B cell (primary cell): ENCODE data around the gene SLC22A25.

Source experiments
- EZH2 ChIP-seq: IDR thresholded peaks from 2 replicates; pipeline ENCODE4 v1.6.1; 2012; ENCODE audit warnings: borderline replicate concordance, low read depth, mild to moderate bottlenecking, moderate library complexity, low read length; ENCODE audit not compliant: insufficient read depth, poor library complexity, severe bottlenecking
- TF ChIP-seq, protein P1 (sequence below): fragments of 200-600 bp; IDR thresholded peaks from one replicate; pipeline ENCODE4 v1.8.0; 2022; ENCODE audit warnings: antibody characterized with exemption, mild to moderate bottlenecking

DNA sequence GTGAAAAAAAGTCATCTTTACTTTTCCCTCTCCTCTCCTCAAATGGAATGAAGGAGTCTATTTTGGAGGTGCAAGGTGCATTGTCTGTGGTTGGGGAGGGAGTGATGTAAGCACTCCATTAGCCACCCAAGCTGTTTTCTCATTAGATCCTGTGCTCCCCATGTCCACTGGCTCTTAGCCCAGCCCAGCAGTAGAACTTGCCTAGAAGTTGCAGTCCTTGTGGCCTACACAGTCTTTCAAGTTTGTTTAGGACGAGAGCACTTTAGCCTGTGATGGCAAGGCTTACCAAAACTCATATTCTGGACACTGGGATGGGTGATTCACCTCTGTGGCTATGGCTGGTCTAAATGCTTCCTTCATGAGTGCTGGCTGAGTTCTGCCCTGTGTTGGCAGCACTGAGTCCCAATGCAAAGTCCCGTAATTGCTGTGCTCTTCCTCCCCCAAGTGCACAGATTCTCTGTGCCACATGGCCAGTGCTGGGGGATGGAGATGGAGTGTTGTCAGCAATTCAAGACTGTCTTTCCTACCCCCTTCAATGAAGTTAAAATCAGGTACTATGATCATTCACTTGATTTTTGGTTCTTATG is 15.8 kb downstream of the SLC22A25 start:
- TF ChIP-seq, protein P1, sequence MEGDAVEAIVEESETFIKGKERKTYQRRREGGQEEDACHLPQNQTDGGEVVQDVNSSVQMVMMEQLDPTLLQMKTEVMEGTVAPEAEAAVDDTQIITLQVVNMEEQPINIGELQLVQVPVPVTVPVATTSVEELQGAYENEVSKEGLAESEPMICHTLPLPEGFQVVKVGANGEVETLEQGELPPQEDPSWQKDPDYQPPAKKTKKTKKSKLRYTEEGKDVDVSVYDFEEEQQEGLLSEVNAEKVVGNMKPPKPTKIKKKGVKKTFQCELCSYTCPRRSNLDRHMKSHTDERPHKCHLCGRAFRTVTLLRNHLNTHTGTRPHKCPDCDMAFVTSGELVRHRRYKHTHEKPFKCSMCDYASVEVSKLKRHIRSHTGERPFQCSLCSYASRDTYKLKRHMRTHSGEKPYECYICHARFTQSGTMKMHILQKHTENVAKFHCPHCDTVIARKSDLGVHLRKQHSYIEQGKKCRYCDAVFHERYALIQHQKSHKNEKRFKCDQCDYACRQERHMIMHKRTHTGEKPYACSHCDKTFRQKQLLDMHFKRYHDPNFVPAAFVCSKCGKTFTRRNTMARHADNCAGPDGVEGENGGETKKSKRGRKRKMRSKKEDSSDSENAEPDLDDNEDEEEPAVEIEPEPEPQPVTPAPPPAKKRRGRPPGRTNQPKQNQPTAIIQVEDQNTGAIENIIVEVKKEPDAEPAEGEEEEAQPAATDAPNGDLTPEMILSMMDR, result no peak
- TF ChIP-seq EZH2, result no peak
